ENCODE measurements around the gene ASB2. TPM values are rescaled to one million over a fixed set of nuclear protein-coding genes. Genes with fewer than 3 reads are reported as not detected.
A peak's percentile ranks its signal among the peaks of the same experiment; 100 is the strongest.

ASB2 gene
- total RNA-seq, 1 experiment from 2014 or later, result not detected

GRCh38 chr14:93951635-93952540 is 24.5 kb downstream of the ASB2 start:
- DNase-seq (ENCODE audit: extremely low read depth, low read depth), result no peak

- DNase-seq (ENCODE audit: extremely low read depth, low read depth), result no peak
Observed at GRCh38 chr14:93950948-93951634, 25.3 kb downstream of the ASB2 start.

GRCh38 chr14:93949511-93950075 is 26.8 kb downstream of the ASB2 start:
- no peak for DNase-seq (ENCODE audit: extremely low read depth, low read depth)

GRCh38 chr14:93947282-93947681 is 29.1 kb downstream of the ASB2 start:
- DNase-seq (ENCODE audit: extremely low read depth, low read depth), result no peak

- DNase-seq (ENCODE audit: extremely low read depth, low read depth), result no peak
Observed at GRCh38 chr14:93946541-93947090, 29.8 kb downstream of the ASB2 start.

GRCh38 chr14:93946104-93946503 is 30.3 kb downstream of the ASB2 start:
- no peak for DNase-seq (ENCODE audit: extremely low read depth, low read depth)

GRCh38 chr14:93945070-93945399 is 31.3 kb downstream of the ASB2 start:
- no peak for DNase-seq (ENCODE audit: extremely low read depth, low read depth)

GRCh38 chr14:93944348-93945069 is 31.9 kb downstream of the ASB2 start:
- DNase-seq (ENCODE audit: extremely low read depth, low read depth), result no peak

GRCh38 chr14:93943930-93944329 is 32.4 kb downstream of the ASB2 start:
- DNase-seq (ENCODE audit: extremely low read depth, low read depth), result no peak

GRCh38 chr14:93943052-93943451 is 33.3 kb downstream of the ASB2 start:
- DNase-seq (ENCODE audit: extremely low read depth, low read depth), result no peak

- DNase-seq (ENCODE audit: extremely low read depth, low read depth), result no peak
Observed at GRCh38 chr14:93941293-93941910, 35.0 kb downstream of the ASB2 start.

- no peak for DNase-seq (ENCODE audit: extremely low read depth, low read depth)
Observed at GRCh38 chr14:93940437-93940836, 35.9 kb downstream of the ASB2 start.

- DNase-seq (ENCODE audit: extremely low read depth, low read depth), result peak; percentile 58
Observed at GRCh38 chr14:93939304-93940229, 36.8 kb downstream of the ASB2 start.

GRCh38 chr14:93938751-93939303 is 37.5 kb downstream of the ASB2 start:
- no peak for DNase-seq (ENCODE audit: extremely low read depth, low read depth)

- no peak for DNase-seq (ENCODE audit: extremely low read depth, low read depth)
Observed at GRCh38 chr14:93937519-93937918, 38.9 kb downstream of the ASB2 start.

- no peak for DNase-seq (ENCODE audit: extremely low read depth, low read depth)
Observed at GRCh38 chr14:93936926-93937325, 39.4 kb downstream of the ASB2 start.

GRCh38 chr14:93936245-93936644 is 40.1 kb downstream of the ASB2 start:
- DNase-seq (ENCODE audit: extremely low read depth, low read depth), result peak; percentile 29

- no peak for DNase-seq (ENCODE audit: extremely low read depth, low read depth)
Observed at GRCh38 chr14:93935213-93935612, 41.2 kb downstream of the ASB2 start.

- DNase-seq (ENCODE audit: extremely low read depth, low read depth), result no peak
Observed at GRCh38 chr14:93932642-93933041, 43.7 kb downstream of the ASB2 start.

Data from NCI-H460 (cell line).